Fibroblast of skin of abdomen (primary cell): ENCODE measurements around the gene PPARGC1A.
A peak's percentile ranks its signal among the peaks of the same experiment; 100 is the strongest.

Experiments
- DNase-seq: peaks from one replicate; pipeline ENCODE4 v3.0.0-alpha.2; 2013

Gene PPARGC1A

GRCh38 chr4:23878912-23879732 lies 10.7 kb downstream of the PPARGC1A start:
- peak; percentile 74 for DNase-seq

- peak; percentile 64 for DNase-seq
Measured at GRCh38 chr4:23878246-23878891, 11.5 kb downstream of the PPARGC1A start.

- no peak for DNase-seq
Measured at GRCh38 chr4:23877758-23878229, 12.1 kb downstream of the PPARGC1A start.

- no peak for DNase-seq
Measured at GRCh38 chr4:23876418-23877089, 13.3 kb downstream of the PPARGC1A start.

GRCh38 chr4:23875317-23875716 lies 14.5 kb downstream of the PPARGC1A start:
- DNase-seq = no peak

GRCh38 chr4:23874536-23874901 lies 15.3 kb downstream of the PPARGC1A start:
- no peak for DNase-seq

- no peak for DNase-seq
Measured at GRCh38 chr4:23873717-23874535, 15.9 kb downstream of the PPARGC1A start.

- DNase-seq = no peak
Measured at GRCh38 chr4:23871426-23871825, 18.4 kb downstream of the PPARGC1A start.

GRCh38 chr4:23866450-23867075 lies 23.3 kb downstream of the PPARGC1A start:
- no peak for DNase-seq

- DNase-seq = no peak
Measured at GRCh38 chr4:23861897-23862296, 27.9 kb downstream of the PPARGC1A start.

GRCh38 chr4:23860919-23861318 lies 28.9 kb downstream of the PPARGC1A start:
- no peak for DNase-seq

- peak; percentile 28 for DNase-seq
Measured at GRCh38 chr4:23857367-23857959, 32.4 kb downstream of the PPARGC1A start.

GRCh38 chr4:23856630-23857029 lies 33.2 kb downstream of the PPARGC1A start:
- DNase-seq = no peak

- peak; percentile 13 for DNase-seq
Measured at GRCh38 chr4:23855912-23856605, 33.8 kb downstream of the PPARGC1A start.

- DNase-seq = no peak
Measured at GRCh38 chr4:23853986-23854660, 35.7 kb downstream of the PPARGC1A start.

GRCh38 chr4:23851464-23851863 lies 38.4 kb downstream of the PPARGC1A start:
- no peak for DNase-seq

GRCh38 chr4:23847158-23847557 lies 42.7 kb downstream of the PPARGC1A start:
- no peak for DNase-seq

- no peak for DNase-seq
Measured at GRCh38 chr4:23844961-23845360, 44.9 kb downstream of the PPARGC1A start.

- DNase-seq = no peak
Measured at GRCh38 chr4:23839279-23839678, 50.6 kb downstream of the PPARGC1A start.

GRCh38 chr4:23838607-23839006 lies 51.2 kb downstream of the PPARGC1A start:
- DNase-seq = no peak
